DMS153 treated with DMSO at 0.1 percent for 48 hours (cell line): ENCODE measurements around the gene SHROOM3.

Source experiments
- DNase-seq: peaks from one replicate; lab custom pipeline; 2025; ENCODE audit not compliant: unreplicated experiment; lab: John Stamatoyannopoulos, UW

The SHROOM3 gene

GRCh38 chr4:76489686-76490161 lies 54.7 kb downstream of the SHROOM3 start:
- no peak for DNase-seq

DNA sequence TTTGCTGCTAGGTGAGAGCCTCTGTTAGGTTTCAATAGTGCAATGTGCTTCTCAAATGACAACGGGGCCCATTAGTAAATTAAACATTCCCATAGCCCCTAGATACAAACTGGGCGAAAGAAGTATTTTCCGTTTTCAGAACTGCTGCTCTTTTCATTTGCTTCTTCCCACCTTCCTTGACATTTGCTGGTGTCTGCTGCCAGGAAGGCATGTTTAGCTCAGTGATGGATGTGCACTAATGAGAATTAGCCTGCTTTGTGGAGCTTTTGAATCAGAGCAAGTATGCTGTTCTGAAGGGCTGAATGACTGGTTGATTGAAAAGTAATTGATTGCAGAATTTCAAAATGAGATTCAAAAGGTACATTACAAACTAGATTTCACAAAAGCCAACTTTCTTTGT lies 57.0 kb downstream of the SHROOM3 start:
- DNase-seq, result no peak

DNA sequence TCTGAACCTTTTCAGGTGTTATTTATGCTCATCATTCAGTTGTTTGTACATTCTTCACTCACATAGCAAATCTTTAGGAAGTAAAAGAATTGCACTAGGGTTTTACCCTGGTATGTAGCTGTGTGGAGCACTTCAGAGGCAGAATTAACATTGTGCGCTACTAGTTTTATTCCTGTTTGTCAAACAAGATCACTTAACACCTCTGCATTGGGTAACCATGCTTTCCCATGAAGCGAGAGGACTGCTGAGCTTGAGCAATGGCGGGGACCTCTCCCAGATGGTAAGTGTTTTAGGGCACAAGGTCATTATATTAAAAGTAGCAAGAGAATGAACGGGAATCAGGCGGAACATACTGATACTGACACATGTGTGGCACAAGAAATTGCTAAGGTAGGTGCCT lies 59.2 kb downstream of the SHROOM3 start:
- DNase-seq, result no peak

DNA sequence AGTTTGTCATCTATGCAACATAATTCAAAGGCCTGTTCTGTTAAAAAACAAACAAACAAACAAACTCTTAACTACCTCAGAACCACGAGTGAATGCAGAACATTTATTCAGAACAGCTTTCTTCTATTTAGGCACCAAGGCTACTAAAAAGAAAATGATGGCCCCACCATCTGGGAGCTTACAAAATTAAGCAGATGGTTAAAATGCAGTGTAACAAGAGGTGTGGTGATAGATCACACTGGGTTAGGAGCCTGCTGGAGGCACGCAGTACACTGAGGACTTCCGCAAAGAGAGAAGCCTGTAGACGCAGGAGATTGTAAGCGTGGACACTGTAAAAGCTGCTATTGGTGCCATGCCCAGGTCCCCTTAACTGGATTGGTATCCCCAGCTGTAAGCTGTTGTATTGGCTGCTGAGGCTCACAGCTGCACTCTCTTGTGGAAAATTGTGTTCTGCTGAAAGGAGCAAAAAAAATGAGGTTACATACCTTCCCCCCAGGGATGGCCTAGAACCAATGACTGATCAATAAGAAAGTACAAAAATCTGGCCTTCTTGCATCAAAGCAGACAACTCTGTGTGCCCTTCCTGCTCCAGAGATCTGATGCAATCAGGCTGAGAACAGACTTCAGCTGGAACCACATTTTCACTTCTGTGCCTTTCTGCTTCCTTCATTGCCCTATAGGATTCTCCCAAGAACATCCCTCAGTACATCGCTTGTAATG lies 60.0 kb downstream of the SHROOM3 start:
- DNase-seq, result no peak

DNA sequence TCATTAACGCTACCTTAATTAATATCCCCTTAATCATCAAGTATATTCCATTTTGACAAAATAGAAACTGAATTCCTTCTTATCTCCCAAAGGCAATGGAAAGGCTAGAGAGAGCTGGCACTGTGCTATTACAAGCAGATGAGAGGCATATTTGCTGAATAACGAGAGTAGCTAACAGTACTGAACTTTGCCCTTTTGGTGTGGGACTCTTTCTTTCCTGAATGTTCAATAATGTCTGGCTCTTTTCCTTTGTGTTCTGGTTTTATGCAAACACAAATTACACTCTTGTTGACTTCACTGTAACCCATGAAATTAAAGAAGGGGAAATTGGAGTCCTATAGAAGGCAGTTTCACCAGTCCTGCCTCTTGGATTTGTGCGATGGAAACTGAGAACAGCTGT lies 63.5 kb downstream of the SHROOM3 start:
- DNase-seq, result peak; percentile 12

GRCh38 chr4:76499461-76499860 lies 64.4 kb downstream of the SHROOM3 start:
- no peak for DNase-seq

- no peak for DNase-seq
These were observed 67.9 kb downstream of the SHROOM3 start for GRCh38 chr4:76502886-76503285.

- DNase-seq, result peak; percentile 36
These were observed 69.8 kb downstream of the SHROOM3 start for GRCh38 chr4:76504613-76505465.

DNA sequence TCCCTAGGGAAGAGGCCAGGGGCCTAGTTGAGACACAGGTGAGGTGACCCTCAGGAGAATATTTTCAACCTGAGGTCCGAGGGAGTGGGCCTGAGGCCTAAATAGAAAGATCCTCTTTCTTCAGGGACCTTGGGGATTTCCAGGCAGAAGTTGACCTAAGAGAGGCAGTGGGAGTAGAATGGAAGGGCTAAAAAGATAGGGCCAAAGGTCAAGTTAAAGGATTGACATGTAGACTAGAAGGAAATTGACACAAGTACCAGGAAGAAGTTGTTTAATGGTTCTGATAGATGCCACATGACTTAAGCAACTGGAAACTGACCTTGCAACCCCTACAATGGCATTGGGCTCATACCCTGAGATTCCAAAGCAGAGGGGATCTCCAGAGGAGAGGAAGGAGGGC lies 76.9 kb downstream of the SHROOM3 start:
- no peak for DNase-seq

DNA sequence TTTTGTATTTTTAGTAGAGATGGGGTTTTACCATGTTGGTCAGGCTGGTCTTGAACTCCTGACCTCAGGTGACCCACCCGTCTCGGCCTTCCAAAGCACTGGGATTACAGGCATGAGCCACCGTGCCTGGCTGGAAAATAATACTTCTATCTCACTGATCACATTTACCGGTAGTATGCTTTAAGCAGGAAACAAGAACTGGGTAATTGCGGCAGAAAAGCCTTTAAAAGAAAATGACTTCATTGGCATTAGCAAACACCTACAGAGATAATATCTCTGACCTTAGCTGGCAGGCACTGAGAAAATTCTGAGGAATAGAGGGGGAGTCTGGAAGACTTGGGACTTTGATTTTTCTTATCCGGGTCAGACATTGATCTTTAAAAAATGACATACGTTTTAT lies 78.5 kb downstream of the SHROOM3 start:
- DNase-seq, result no peak

DNA sequence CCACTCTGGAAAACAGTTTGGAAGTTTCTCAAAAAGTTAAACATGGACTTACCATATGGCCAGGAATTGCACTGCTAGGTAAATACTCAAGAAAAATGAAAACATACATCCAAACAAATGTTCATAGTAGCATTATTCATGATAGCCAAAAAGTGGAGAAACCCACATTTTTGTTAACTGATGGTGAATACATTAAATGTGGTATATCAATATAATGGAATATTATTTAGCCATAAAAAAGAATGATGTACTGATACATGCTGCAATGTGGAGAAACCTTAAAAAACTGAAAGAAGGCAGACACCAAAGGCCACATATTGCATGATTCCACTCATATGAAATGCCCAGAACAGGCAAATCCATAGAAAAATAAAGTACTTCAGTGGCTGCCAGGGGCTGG lies 79.1 kb downstream of the SHROOM3 start:
- no peak for DNase-seq

DNA sequence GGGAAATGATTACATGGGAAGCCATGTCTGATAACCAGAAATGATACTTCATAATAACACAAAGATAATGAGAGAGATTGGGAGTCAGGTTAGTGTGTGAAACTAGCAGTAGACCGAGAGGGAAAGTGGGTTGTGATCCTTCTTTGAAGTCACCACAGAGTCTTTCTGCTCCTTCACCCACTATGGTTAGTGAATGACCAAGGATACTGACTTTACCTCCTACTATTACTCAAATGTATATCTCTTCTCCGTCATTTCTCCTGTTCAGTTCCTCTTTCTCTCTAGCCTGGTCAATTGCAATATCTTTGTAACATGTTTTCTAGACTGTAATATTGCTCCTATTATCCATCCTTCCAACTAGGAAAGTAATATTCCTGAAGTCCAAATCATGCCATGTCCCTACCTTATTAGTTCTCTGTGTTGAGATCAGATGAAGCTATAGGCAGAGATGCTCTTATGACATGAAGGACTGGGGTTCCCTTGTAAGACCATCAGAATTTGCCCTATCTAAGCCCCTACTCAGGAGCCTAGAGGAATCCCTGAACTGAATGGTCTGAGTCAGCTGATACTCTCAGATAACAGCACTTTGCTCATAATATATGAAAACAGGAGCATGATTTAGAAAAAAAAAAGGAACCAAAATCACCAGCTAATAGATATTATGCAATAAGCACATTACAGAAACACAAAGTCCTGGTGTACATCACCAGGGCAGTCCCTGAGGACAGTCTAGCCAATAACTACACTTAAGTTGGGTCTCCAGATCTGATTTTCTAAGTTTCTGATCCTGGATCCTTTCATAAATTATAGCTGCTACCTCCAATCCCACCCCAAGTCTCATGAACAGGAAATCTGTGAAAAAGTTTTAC lies 81.2 kb downstream of the SHROOM3 start:
- DNase-seq, result no peak

DNA sequence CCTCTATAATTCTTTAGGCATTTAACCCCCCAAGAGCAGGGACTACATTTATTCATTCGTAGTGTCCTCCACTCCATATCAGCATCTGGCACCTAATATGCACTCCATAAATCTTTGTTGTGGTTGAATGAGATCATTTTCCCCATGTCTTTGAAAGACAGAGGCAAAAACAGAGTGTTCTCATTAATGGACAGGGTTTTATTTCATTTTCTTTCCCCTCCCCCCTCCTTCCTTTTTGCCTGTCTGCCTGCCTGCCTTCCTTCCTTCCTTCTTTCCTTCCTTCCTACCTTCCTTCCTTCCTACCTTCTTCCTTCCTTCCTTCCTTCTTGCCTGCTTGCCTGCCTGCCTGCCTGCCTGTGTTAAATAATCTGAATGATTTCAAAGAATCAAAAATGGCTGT lies 83.2 kb downstream of the SHROOM3 start:
- no peak for DNase-seq

DNA sequence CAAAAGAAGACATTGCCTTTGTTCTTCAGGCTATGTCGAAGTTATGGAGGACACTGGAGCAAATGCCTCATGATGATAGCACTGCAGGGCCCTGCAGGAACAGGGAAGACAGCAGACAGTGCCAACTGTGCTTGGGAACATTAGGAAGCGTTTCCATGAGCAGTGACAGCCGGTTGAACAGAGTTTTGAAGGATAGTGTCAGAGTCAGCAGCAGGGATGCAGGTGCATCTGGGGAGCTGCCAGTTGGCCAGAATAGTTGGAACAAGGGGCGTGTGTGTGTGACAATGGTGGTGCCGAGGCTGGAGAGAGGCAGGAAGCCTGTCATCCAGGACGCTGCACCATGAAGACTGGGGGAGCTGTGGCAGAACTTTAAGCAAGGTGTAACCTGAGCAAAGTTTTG lies 88.6 kb downstream of the SHROOM3 start:
- no peak for DNase-seq

DNA sequence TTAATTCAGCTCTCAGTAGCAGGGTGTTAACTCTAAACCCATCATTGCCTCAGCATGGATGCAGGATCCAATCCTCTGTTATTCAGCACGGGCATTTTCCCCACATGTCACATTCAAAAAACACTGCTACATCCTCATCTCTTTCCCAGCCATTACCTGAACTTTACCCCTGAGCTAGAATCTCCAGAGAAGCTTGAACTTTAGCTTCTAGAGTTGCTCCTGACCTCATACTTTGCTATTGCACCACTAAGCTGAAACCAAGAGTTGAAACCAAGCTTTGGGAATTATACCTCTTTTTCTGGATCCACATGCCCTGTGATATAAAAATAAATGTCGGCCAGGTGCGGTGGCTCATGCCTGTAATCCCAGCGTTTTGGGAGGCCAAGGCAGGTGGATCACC lies 90.7 kb downstream of the SHROOM3 start:
- no peak for DNase-seq

DNA sequence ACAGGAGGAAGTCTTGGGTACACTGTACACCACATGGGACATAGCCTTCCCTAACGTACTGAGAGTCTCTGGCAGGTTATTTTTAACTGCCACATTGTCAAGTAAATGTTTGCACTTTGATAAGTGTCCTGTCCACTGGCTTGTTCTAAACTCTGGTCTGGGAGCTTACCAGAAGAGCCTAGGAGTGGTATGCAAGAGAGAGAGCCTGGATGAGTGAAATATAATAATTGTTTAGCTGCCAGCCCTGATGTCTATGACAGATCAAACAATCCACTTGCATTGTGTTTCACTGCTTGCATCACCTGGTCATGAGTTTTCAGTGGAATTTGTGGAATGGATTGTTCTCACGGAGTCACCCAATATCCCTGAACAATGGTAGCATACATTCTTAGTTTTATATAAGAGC lies 91.6 kb downstream of the SHROOM3 start:
- peak; percentile 16 for DNase-seq

DNA sequence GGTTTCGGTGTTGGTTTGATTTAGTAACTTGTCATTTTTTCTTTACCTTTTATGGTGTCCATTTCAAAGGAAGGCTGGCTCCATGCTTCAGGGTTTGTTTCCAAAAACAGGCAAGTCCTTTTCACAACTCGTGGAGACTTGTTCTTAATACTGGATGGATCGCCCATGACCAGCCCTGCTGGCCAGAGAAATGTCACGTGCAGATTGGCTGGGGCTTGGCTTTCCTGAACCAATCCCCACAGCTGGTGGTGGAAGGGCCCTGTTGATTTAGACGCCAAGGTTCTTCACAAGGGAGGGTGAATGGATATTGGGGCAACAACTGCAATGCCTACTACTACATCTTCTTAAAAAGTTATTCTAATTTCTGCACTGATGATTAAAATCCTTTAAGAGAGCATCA lies 92.6 kb downstream of the SHROOM3 start:
- no peak for DNase-seq

- DNase-seq, result no peak
These were observed 96.6 kb downstream of the SHROOM3 start for GRCh38 chr4:76531597-76531996.

DNA sequence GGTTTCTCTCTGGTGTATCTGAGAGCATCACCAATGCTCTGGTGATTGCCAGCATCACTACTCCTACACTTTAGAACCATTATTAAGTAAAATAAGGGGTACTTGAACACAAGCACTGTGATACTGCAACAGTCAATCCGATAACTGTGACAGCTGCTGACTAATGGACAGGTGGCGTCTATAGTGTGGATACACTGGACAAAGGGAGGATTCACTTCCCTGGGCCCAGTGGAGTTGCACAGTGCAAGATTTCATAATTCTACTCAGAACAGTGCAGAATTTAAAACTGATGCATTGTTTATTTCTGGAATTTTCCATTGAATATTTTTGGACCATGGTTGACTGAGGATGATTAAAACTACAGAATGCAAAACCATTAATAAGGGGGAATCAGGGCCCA lies 97.8 kb downstream of the SHROOM3 start:
- DNase-seq, result no peak

DNA sequence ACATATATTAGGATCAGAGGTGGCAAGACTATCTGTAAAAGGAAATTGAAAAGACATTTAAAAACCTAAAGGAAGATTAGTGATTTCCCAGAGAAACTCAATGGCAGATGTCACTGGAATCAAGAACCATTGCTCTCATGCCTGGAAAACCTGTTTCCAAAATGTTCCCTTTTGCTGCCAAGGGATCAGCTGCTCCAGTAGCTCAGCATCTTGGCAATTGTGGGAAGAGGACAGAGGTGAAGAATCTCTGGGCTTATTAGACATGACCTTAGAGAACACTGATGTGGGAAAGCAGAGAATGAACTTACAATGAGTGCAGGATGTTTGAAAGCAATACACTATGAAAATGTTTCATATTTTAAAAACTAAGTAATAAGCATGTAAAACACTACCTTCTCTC lies 98.3 kb downstream of the SHROOM3 start:
- no peak for DNase-seq

GRCh38 chr4:76535603-76536372 lies 100.8 kb downstream of the SHROOM3 start:
- peak; percentile 17 for DNase-seq
